Neural cell (in vitro differentiated cells): ENCODE data around the gene DEF6.

ENCODE experiments used
- CTCF ChIP-seq: fragments of 450-650 bp; IDR thresholded peaks from 2 replicates; pipeline ENCODE4 v1.5.1; 2014; ENCODE audit warnings: antibody characterized with exemption, mild to moderate bottlenecking, moderate library complexity; ENCODE audit not compliant: poor library complexity, severe bottlenecking
- EP300 ChIP-seq: fragments of 450-650 bp; conservative IDR thresholded peaks from 2 replicates; pipeline ENCODE4 v1.6.1; 2014; ENCODE audit warnings: antibody characterized with exemption, mild to moderate bottlenecking, moderate library complexity; ENCODE audit not compliant: poor library complexity, severe bottlenecking
- EZH2 ChIP-seq: fragments of 200-600, 300-800 bp; shearing (Covaris generic), sonication (generic); IDR thresholded peaks from 2 replicates; pipeline ENCODE4 v1.6.1; 2014; ENCODE audit warnings: antibody characterized with exemption, low read length, borderline replicate concordance, mild to moderate bottlenecking; ENCODE audit not compliant: insufficient read depth, poor library complexity, severe bottlenecking
- MXI1 ChIP-seq: fragments of 450-650 bp; conservative IDR thresholded peaks from 2 replicates; pipeline ENCODE4 v1.6.1; 2014; ENCODE audit warnings: antibody characterized with exemption, mild to moderate bottlenecking; ENCODE audit not compliant: poor library complexity, severe bottlenecking
- POLR2AphosphoS5 ChIP-seq: IDR thresholded peaks from 2 replicates; pipeline ENCODE4 v1.6.1; 2012
- RAD21 ChIP-seq: fragments of 450-650 bp; conservative IDR thresholded peaks from 2 replicates; pipeline ENCODE4 v1.6.1; 2014; ENCODE audit warnings: antibody characterized with exemption, mild to moderate bottlenecking, moderate library complexity
- REST ChIP-seq: IDR thresholded peaks from 2 replicates; pipeline ENCODE4 v1.6.1; 2012; ENCODE audit warnings: borderline replicate concordance
- SMC3 ChIP-seq: fragments of 450-650 bp; conservative IDR thresholded peaks from 2 replicates; pipeline ENCODE4 v1.6.1; 2014; ENCODE audit warnings: antibody characterized with exemption, mild to moderate bottlenecking, moderate library complexity; ENCODE audit not compliant: poor library complexity
- TAF1 ChIP-seq: IDR thresholded peaks from 2 replicates; pipeline ENCODE4 v1.6.1; 2012; ENCODE audit warnings: low read depth

DNA sequence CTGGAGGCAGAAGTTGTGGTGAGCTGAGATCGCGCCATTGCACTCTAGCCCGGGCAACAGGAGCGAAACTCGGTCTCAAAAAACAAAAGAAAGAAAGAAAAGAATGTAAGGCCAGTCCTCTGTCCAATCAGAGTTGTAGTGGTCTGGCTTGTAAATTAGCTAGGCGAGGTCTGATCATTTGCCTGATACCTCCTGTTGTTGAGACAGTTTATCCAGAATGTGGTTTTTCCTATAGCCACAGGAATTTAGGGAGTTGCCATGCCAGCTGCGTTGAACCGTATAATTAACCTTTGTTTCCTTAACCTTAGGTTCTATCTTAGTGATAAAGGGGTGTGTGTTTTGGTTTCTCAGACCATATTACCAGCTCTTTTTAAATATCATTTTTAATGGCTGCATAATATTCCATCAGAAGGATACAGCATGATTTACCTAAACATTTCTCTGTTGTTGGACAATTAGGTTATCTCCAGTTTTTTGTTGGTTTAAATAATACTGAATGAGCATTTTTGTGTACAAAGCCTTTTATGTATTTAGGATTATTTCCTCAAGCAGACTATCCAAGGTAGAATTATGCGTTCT, 33.0 kb downstream of the DEF6 start:
- no peak for TF ChIP-seq CTCF
- TF ChIP-seq EZH2: no peak
- no peak for TF ChIP-seq EP300
- TF ChIP-seq POLR2AphosphoS5: no peak
- TF ChIP-seq TAF1: no peak
- TF ChIP-seq REST: no peak
- TF ChIP-seq MXI1: no peak
- no peak for TF ChIP-seq RAD21
- TF ChIP-seq SMC3: no peak
